A673 (cell line): ENCODE data around the gene SLC6A9.

Experiments
- CTCF ChIP-seq: fragments of 300-800, 200-600 bp; sonication (generic); conservative IDR thresholded peaks from 2 replicates; pipeline ENCODE4 v1.5.1; 2017; ENCODE audit warnings: low read depth, mild to moderate bottlenecking, antibody characterized with exemption, low read length, moderate library complexity, mixed read lengths
- EZH2 ChIP-seq: fragments of 200-600 bp; sonication (generic); IDR thresholded peaks from 2 replicates; pipeline ENCODE4 v1.6.1; 2017; ENCODE audit warnings: borderline replicate concordance, low read depth, mild to moderate bottlenecking, mixed read lengths, antibody characterized with exemption, low read length; ENCODE audit not compliant: poor library complexity, severe bottlenecking

GRCh38 chr1:43969416-43969745 lies 61.9 kb downstream of the SLC6A9 start:
- TF ChIP-seq CTCF: no peak
- no peak for TF ChIP-seq EZH2
